CD4-positive, alpha-beta T cell treated with Interferon alpha-2 for 1 hour (primary cell): Measurements from ENCODE around the gene UBR4.

ENCODE experiments used
- DNase-seq, 2 donors: peaks; one replicate each; pipeline ENCODE4 v3.0.0-alpha.2; 2020 to 2022

UBR4 gene

DNA sequence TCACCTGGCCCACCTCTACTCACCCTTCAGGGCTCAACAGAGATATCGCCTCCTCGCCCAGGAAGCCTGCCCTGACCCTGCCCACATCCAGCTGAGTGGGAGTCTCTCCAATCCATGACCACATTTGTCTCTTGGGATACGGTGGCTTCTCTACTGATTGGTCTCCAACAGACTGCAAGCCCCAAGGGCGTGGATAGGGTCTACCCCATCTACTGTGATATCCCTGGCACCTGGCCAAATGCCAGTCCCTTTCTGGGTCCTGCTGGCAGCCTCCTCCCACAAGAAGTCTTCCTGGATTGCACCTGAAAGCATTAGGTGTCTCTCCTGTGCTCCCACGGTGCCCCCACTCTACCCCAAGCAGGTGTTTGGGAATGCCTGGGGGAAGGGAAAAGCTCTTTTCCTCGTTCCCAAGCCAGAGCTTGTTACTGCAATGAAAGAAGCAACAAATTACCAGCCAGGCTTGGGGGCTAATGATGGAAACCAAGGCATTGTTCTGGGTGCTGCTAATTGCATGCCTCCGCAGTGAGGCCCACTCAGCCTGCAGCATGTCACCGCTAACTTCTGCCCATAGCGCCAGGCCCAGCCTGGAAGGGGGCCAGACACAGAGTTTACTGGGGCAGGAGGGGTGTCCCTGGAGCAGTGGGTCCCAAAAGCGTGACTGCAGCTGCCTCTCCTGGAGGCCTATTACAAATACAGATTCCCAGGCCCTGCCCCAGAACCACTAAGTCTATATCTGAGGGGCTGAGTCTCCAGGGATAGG, 162.9 kb downstream of the UBR4 start:
- no peak for DNase-seq

DNA sequence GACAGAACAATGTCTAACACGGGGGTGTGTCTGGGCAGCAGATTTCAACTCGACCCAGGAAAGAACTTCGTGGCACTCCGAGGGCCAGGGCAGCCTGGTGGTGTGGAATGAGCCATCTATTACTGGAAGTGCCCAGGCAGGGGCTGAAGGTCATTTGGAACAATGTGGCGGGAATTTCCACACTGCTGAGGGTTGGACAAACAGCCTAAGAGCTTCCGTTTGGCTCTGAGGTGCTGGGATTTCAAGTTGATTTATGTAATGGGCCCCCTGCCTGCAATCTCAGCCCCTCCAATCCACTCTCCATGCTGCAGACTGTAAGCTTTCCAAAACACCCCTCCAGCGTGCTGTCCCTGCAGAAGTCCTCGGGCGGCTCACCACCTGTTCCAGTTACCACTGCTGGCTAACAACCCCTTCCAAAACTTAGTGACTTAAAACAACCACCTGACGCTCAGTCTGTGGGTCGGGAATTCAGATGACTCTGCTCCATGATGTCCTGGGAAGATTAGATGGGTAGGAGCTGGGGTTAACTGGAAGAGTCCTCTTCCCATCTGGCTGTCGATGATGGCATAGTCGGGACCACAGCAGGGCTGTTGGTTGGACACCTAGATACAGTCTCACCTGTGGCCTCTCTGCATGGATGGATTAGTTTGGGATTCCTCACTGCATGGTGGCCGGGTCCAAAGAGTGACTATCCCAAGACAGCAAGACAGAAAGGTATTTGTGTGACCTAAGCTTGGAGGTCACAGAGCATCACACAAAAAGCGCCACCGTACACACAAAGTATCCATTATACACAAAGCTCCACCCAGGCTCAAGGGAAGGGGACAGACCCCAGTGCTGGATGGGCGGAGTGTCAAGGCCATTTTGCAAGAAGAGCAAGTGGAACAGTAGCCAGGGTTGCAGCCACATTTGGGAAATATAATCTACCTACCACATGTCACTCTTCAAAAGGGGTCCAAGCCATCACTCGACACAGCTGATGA, 163.9 kb downstream of the UBR4 start:
- no peak for DNase-seq

- DNase-seq, result peak in 1 of 2 donors; percentile 8
These were observed 164.9 kb downstream of the UBR4 start for GRCh38 chr1:19044975-19045831.

DNA sequence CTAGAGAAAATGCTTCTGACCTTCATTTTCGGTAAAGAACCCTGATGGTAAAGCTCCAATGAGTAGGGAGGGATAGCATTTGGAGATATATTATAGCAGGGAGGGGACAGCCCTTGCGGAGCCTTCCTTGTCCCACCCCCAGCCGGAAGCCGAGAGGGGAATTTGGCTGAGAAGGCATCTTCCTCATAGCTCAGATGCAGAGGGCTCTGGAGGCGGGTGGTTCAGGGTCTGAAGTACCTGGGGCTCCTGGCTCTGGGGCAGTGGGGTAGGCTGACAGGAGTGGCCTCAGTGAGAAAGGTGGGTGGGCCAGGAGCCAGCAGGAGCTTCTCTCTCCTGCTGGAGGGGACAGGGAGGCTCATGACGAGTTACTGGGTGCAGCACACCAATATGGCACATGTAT, 165.6 kb downstream of the UBR4 start:
- no peak for DNase-seq

GRCh38 chr1:19043579-19044443, 166.3 kb downstream of the UBR4 start:
- no peak for DNase-seq

GRCh38 chr1:19042675-19043578, 167.1 kb downstream of the UBR4 start:
- DNase-seq, result no peak

- DNase-seq, result no peak
These were observed 169.9 kb downstream of the UBR4 start for GRCh38 chr1:19040010-19040680.

- no peak for DNase-seq
These were observed 171.3 kb downstream of the UBR4 start for GRCh38 chr1:19038732-19039131.

GRCh38 chr1:19038096-19038495, 172.0 kb downstream of the UBR4 start:
- no peak for DNase-seq

- no peak for DNase-seq
These were observed 172.4 kb downstream of the UBR4 start for GRCh38 chr1:19037659-19038058.

DNA sequence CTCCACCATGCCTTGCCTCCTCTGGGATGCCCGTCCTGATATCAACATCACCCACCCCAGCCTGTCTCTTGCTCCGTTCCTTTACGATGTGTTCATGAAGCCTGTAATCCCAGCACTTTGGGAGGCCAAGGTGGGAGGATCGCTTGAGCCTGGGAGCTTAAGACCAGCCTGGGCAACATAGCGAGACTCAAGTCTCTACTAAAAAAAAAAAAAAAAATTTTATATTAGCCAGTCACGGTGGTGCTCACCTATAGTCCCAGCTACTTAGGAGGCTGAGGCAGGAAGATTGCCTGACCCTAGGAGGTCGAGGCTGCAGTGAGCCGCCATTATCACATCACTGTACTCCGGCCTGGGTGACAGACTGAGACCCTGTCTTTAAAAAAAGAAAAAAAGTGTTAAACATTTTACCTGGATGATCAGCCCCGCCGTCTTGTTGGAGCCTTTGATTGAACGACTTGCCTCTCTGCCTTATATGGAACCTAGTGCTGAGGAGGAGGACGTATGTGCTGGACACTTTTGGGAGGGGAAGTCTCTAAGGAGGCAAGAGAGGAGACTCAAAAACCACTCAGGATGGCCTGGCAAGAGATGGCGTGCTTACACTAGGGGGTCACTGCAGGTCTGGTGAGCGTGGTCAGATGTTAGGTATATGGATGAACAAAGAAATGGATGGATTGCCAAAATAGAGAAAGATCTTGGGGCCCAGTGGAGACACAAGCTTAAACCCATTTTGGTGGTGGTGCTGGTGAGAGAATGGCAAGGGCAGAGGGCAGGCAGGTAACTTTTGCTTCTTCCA, 173.1 kb downstream of the UBR4 start:
- no peak for DNase-seq

GRCh38 chr1:19036041-19036812, 173.8 kb downstream of the UBR4 start:
- no peak for DNase-seq

DNA sequence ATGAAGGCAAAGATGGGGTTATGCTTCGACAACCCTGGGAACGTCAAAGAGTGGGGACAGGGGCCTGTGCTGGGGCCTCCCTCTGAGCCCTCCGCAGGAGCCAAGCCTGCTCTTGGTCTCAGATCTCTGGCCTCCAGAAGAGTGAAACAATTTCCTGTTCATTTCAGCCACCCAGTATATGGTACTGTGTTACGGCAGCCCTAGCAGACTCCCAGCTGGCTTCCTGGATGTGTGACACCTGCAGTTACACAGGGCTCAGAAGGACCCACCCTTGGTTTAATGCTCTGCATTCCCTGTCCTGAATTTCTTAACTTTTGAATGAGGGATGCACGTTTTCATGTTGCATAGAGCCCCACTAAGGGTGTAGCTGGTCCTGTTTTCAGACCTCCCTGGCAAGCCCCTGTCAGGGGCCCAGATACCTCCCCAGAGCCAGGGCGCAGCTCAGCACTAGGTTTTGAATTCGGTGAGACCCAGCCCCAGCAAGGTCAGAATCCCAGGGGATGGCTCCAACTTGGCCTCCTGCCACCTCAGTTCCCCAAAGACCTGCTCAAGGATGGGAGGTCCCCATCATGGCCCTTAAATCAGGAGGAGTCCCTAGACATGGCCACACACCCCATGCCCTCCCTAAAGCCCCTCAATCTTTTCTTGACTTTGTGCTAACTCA, 174.6 kb downstream of the UBR4 start:
- no peak for DNase-seq

GRCh38 chr1:19034721-19035120, 175.3 kb downstream of the UBR4 start:
- no peak for DNase-seq

DNA sequence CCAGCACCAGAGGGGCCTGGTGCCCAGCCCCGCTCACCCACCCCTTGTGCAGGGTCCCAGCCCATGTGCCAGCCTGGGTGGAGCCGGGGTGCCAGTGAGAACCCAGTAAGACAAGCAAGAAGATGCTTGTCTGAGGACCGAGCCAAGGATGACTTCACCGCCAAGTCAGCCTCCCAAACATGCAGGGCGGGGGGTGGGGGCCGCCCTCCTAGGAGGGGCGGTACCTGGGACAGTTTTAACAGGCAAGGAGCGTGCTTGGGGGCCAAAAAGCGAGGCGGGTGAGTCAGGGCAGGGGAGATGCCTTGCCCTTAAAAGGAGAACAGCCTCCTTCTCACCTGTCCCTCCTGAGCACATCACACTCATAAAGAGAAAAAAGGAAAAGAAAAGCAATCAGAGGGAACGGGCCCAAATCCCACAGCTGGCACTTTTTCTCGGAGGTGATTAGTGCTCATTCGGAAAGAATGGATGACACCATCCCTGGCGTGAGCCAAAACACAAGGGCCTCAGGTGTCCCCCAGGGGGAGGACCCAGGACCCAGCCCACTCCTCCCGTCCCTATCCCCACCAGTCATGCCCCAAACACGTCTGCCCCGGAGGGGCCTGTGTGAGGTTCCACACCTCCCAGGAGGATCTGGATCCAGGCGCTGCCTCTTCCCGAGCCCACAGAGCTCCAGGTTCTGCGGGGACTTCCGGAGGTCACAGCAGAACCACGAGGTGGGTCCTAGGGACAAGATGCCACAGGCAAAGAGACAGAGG, 176.0 kb downstream of the UBR4 start:
- DNase-seq, result no peak

GRCh38 chr1:19033515-19033839, 176.6 kb downstream of the UBR4 start:
- no peak for DNase-seq
